ENCODE results near the gene RET.

- TF ChIP-seq, protein P1, sequence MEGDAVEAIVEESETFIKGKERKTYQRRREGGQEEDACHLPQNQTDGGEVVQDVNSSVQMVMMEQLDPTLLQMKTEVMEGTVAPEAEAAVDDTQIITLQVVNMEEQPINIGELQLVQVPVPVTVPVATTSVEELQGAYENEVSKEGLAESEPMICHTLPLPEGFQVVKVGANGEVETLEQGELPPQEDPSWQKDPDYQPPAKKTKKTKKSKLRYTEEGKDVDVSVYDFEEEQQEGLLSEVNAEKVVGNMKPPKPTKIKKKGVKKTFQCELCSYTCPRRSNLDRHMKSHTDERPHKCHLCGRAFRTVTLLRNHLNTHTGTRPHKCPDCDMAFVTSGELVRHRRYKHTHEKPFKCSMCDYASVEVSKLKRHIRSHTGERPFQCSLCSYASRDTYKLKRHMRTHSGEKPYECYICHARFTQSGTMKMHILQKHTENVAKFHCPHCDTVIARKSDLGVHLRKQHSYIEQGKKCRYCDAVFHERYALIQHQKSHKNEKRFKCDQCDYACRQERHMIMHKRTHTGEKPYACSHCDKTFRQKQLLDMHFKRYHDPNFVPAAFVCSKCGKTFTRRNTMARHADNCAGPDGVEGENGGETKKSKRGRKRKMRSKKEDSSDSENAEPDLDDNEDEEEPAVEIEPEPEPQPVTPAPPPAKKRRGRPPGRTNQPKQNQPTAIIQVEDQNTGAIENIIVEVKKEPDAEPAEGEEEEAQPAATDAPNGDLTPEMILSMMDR (IDR thresholded peaks at IDR 0.05): no peak
- no peak for TF ChIP-seq POLR2A (IDR thresholded peaks at IDR 0.05)
- TF ChIP-seq EP300 (IDR thresholded peaks at IDR 0.05): no peak
- no peak for TF ChIP-seq POLR2AphosphoS5 (IDR thresholded peaks at IDR 0.05)
Observed at GRCh38 chr10:43059828-43060227, 17.0 kb upstream of the RET start.
